Measurements from ENCODE around the gene TPST2. TPM values are rescaled to one million over a fixed set of nuclear protein-coding genes. Genes with fewer than 3 reads are reported as not detected.

TPST2 gene
- total RNA-seq, 1 donor from 2014 or later: 49.1 TPM

GRCh38 chr22:26555478-26555877 is 34.5 kb downstream of the TPST2 start:
- DNase-seq (ENCODE audit: low spot score): no peak

GRCh38 chr22:26554956-26555355 is 35.0 kb downstream of the TPST2 start:
- no peak for DNase-seq (ENCODE audit: low spot score)

GRCh38 chr22:26553056-26553752 is 36.7 kb downstream of the TPST2 start:
- DNase-seq (ENCODE audit: low spot score): no peak

GRCh38 chr22:26552466-26552865 is 37.5 kb downstream of the TPST2 start:
- no peak for DNase-seq (ENCODE audit: low spot score)

- DNase-seq (ENCODE audit: low spot score): no peak
Observed at GRCh38 chr22:26551568-26551967, 38.4 kb downstream of the TPST2 start.

- DNase-seq (ENCODE audit: low spot score): no peak
Observed at GRCh38 chr22:26550498-26551033, 39.4 kb downstream of the TPST2 start.

GRCh38 chr22:26549902-26550497 is 39.9 kb downstream of the TPST2 start:
- no peak for DNase-seq (ENCODE audit: low spot score)

- DNase-seq (ENCODE audit: low spot score): peak; percentile 71
Observed at GRCh38 chr22:26548984-26549383, 40.9 kb downstream of the TPST2 start.

- DNase-seq (ENCODE audit: low spot score): no peak
Observed at GRCh38 chr22:26548303-26548702, 41.6 kb downstream of the TPST2 start.

GRCh38 chr22:26547837-26548236 is 42.1 kb downstream of the TPST2 start:
- no peak for DNase-seq (ENCODE audit: low spot score)

GRCh38 chr22:26547426-26547825 is 42.5 kb downstream of the TPST2 start:
- DNase-seq (ENCODE audit: low spot score): no peak

- no peak for DNase-seq (ENCODE audit: low spot score)
Observed at GRCh38 chr22:26546282-26546681, 43.6 kb downstream of the TPST2 start.

- DNase-seq (ENCODE audit: low spot score): no peak
Observed at GRCh38 chr22:26545827-26546226, 44.1 kb downstream of the TPST2 start.

GRCh38 chr22:26545385-26545784 is 44.5 kb downstream of the TPST2 start:
- DNase-seq (ENCODE audit: low spot score): no peak

GRCh38 chr22:26544489-26544888 is 45.4 kb downstream of the TPST2 start:
- DNase-seq (ENCODE audit: low spot score): no peak

GRCh38 chr22:26542831-26543230 is 47.1 kb downstream of the TPST2 start:
- DNase-seq (ENCODE audit: low spot score): no peak

- no peak for DNase-seq (ENCODE audit: low spot score)
Observed at GRCh38 chr22:26541167-26541819, 48.6 kb downstream of the TPST2 start.

GRCh38 chr22:26540119-26540518 is 49.8 kb downstream of the TPST2 start:
- no peak for DNase-seq (ENCODE audit: low spot score)

GRCh38 chr22:26536762-26537134 is 53.2 kb downstream of the TPST2 start:
- DNase-seq (ENCODE audit: low spot score): no peak

GRCh38 chr22:26536056-26536761 is 53.7 kb downstream of the TPST2 start:
- DNase-seq (ENCODE audit: low spot score): no peak

GRCh38 chr22:26535603-26535908 is 54.4 kb downstream of the TPST2 start:
- DNase-seq (ENCODE audit: low spot score): no peak

- no peak for DNase-seq (ENCODE audit: low spot score)
Observed at GRCh38 chr22:26534874-26535602, 54.9 kb downstream of the TPST2 start.
